Upper lobe of left lung (tissue), 4 donors: ENCODE measurements around the gene RHBDD2.
"Not testable (repeated sequence)": the region's sequence is repeated elsewhere in the genome, so short reads cannot be mapped to it uniquely, and the experiment has no call there.

Experiments
- EP300 ChIP-seq, 4 donors: sonication (generic); formaldehyde crosslinking; IDR thresholded peaks; one replicate each; pipeline ENCODE4 v1.5.1; 2017; ENCODE audit warnings: antibody characterized with exemption in 4 of 4, control low read depth in 2 of 4
- POLR2A ChIP-seq, 4 donors: fragments of 450-650 bp; IDR thresholded peaks; one replicate each; pipeline ENCODE4 v1.5.1; 2016 to 2017; ENCODE audit warnings: antibody characterized with exemption in 4 of 4, mild to moderate bottlenecking in 2 of 4
- POLR2AphosphoS5 ChIP-seq, 2 donors: sonication (generic); formaldehyde crosslinking; IDR thresholded peaks; one replicate each; pipeline ENCODE4 v1.5.1; 2017; ENCODE audit warnings: antibody characterized with exemption in 2 of 2
- TF ChIP-seq, protein P1 (sequence below), 6 experiments: fragments of 450-650 bp in 4 of 6; fragments of 200-600 bp in 2 of 6; sonication (generic) in 2 of 6; IDR thresholded peaks; one replicate each; pipeline ENCODE4 v1.5.1; 2016 to 2019; ENCODE audit warnings: antibody characterized with exemption in 6 of 6

DNA sequence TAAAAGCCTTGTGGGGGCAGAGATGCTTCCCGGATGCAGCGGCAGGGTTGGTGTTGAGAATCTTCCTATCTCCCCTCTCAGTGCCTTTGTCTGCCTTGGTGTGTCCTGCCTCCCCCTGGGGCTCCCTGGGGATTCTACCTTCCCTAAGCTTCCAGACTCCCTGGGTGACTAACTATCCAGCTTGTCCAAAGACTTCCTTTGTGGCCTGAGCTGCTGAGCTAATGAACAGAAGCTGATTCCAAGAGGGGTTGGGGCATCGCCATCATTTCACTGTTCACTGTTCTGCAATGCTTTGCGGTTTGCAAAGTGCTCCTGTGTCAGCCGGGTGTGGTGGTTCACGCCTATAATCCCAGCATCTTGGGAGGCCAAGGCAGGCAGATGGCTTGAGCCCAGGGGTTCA lies 45.2 kb upstream of the RHBDD2 start:
- TF ChIP-seq, protein P1, sequence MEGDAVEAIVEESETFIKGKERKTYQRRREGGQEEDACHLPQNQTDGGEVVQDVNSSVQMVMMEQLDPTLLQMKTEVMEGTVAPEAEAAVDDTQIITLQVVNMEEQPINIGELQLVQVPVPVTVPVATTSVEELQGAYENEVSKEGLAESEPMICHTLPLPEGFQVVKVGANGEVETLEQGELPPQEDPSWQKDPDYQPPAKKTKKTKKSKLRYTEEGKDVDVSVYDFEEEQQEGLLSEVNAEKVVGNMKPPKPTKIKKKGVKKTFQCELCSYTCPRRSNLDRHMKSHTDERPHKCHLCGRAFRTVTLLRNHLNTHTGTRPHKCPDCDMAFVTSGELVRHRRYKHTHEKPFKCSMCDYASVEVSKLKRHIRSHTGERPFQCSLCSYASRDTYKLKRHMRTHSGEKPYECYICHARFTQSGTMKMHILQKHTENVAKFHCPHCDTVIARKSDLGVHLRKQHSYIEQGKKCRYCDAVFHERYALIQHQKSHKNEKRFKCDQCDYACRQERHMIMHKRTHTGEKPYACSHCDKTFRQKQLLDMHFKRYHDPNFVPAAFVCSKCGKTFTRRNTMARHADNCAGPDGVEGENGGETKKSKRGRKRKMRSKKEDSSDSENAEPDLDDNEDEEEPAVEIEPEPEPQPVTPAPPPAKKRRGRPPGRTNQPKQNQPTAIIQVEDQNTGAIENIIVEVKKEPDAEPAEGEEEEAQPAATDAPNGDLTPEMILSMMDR (IDR thresholded peaks at IDR 0.05): not testable (repeated sequence)
- not testable (repeated sequence) for TF ChIP-seq POLR2A, POLR2AphosphoS5, EP300 (IDR thresholded peaks at IDR 0.05)
